Mesendoderm (in vitro differentiated cells): ENCODE measurements around the gene ZBED4.

Source experiments
- DNase-seq: peaks from one replicate; pipeline ENCODE4 v3.0.0; 2013
- H2AK5ac ChIP-seq: 2 replicates; pipeline ENCODE4 v1.6.1; 2013; ENCODE audit warnings: low read length, inconsistent platforms
- H2BK120ac ChIP-seq: 2 replicates; pipeline ENCODE4 v1.6.1; 2013; ENCODE audit warnings: low read depth, mild to moderate bottlenecking, low read length, moderate library complexity, mixed read lengths
- H2BK15ac ChIP-seq: replicated peaks from 2 replicates; pipeline ENCODE4 v1.6.1; 2013; ENCODE audit warnings: low read depth, mild to moderate bottlenecking, moderate library complexity
- H2BK5ac ChIP-seq: 2 replicates; pipeline ENCODE4 v1.6.1; 2013; ENCODE audit warnings: low read length, inconsistent platforms
- H3K18ac ChIP-seq: 2 replicates; pipeline ENCODE4 v1.6.1; 2013; ENCODE audit warnings: mild to moderate bottlenecking, low read length, mixed read lengths
- H3K23ac ChIP-seq: one replicate; pipeline ENCODE4 v1.6.1; 2013; ENCODE audit warnings: low read length
- H3K27ac ChIP-seq: 2 replicates; pipeline ENCODE4 v1.5.1; 2013; ENCODE audit warnings: low read depth, mild to moderate bottlenecking, inconsistent platforms, low read length, moderate library complexity
- H3K27me3 ChIP-seq: 2 replicates; pipeline ENCODE4 v1.6.1; 2013; ENCODE audit warnings: low read length, control low read depth, mild to moderate bottlenecking, inconsistent platforms; ENCODE audit not compliant: insufficient read depth, poor library complexity
- H3K36me3 ChIP-seq: 2 replicates; pipeline ENCODE4 v1.6.1; 2013; ENCODE audit warnings: low read length, inconsistent platforms; ENCODE audit not compliant: control insufficient read depth, insufficient read depth
- H3K4ac ChIP-seq: one replicate; pipeline ENCODE4 v1.6.1; 2013; ENCODE audit warnings: low read depth, mild to moderate bottlenecking, low read length, moderate library complexity
- H3K4me1 ChIP-seq: 2 replicates; pipeline ENCODE4 v1.6.1; 2013; ENCODE audit warnings: low read depth, low read length, inconsistent platforms; ENCODE audit not compliant: control insufficient read depth
- H3K4me2 ChIP-seq: 2 replicates; pipeline ENCODE4 v1.6.1; 2013; ENCODE audit warnings: low read length
- H3K4me3 ChIP-seq: 2 replicates; pipeline ENCODE4 v1.5.1; 2013; ENCODE audit warnings: mild to moderate bottlenecking, low read length
- H3K56ac ChIP-seq: one replicate; pipeline ENCODE4 v1.6.1; 2013; ENCODE audit warnings: low read length
- H3K79me1 ChIP-seq: 2 replicates; pipeline ENCODE4 v1.6.1; 2013; ENCODE audit warnings: low read length, inconsistent platforms
- H3K79me2 ChIP-seq: 2 replicates; pipeline ENCODE4 v1.6.1; 2013; ENCODE audit warnings: mild to moderate bottlenecking, low read length; ENCODE audit not compliant: control insufficient read depth, insufficient read depth
- H3K9ac ChIP-seq: 2 replicates; pipeline ENCODE4 v1.6.1; 2013; ENCODE audit warnings: low read length, inconsistent platforms
- H4K5ac ChIP-seq: one replicate; pipeline ENCODE4 v1.6.1; 2013; ENCODE audit warnings: low read length
- H4K8ac ChIP-seq: one replicate; pipeline ENCODE4 v1.6.1; 2013; ENCODE audit warnings: low read depth, mild to moderate bottlenecking, control low read depth, low read length, moderate library complexity
- WGBS: extraction: QIAGEN DNeasy Blood & Tissue Kit; methylation state at CpG from one replicate; pipeline ENCODE4 v1.1.7; 2013; ENCODE audit warnings: low lambda C conversion rate, missing lambda C conversion rate; ENCODE audit not compliant: insufficient coverage; ENCODE audit errors: extremely low coverage; 5-methylcytosine and 5-hydroxymethylcytosine counted together

The ZBED4 gene

DNA sequence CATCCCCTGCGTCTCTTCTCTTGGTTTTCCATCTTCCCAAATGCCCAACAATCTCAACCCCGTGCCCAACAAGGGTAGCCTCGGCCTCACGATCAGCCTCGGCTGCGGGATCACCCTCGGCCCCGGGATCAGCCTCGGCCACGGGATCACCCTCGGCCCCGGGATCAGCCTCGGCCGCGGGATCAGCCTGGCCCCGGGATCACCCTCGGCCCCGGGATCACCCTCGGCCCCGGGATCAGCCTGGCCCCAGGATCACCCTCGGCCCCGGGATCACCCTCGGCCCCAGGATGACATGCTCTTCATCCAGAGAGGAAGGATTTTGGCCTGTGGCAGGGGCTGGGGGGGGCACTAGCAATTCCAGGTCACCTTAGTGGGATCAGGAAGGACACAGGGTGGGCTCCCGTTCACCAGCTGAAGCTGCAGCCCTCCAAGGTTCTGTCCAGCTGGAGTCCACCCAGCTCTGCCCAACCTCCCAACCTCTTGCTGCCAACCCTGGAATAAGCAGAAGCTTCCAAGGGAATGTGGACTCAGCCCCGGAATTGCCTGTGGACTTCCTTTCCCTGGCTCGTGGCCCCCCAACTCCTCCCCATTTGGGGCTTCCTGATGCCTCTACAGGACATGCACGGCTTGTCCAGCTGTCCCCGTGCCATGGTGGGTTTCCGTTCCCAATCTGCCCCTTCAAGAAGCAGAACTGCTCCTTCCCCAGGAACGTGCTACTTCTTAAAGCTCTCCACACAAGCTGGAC lies 58.4 kb downstream of the ZBED4 start:
- Histone ChIP-seq H2AK5ac (no peak overlapping the region), H3K4me3 (no peak overlapping the region), H3K4me1 (no peaks in the 10 kb centered on the region), H3K4ac (no peak overlapping the region), H3K27me3 (no peaks in the 10 kb centered on the region), H2BK120ac (no peak overlapping the region), H2BK15ac (no peak overlapping the region), H4K5ac (no peak overlapping the region), H2BK5ac (no peak overlapping the region), H3K56ac (no peak overlapping the region), H3K23ac (no peak overlapping the region), H3K36me3 (no peaks in the 10 kb centered on the region), H3K18ac (no peak overlapping the region), H4K8ac (no peak overlapping the region), H3K79me2 (no peaks in the 10 kb centered on the region), H3K4me2 (no peak overlapping the region), H3K27ac (no peak overlapping the region), H3K79me1 (peaks cover 5% of the 10 kb centered on the region), H3K9ac (no peak overlapping the region)
- no CpG with 5 or more reads among the region's 30 CpGs for WGBS
- DNase-seq, result no peak

DNA sequence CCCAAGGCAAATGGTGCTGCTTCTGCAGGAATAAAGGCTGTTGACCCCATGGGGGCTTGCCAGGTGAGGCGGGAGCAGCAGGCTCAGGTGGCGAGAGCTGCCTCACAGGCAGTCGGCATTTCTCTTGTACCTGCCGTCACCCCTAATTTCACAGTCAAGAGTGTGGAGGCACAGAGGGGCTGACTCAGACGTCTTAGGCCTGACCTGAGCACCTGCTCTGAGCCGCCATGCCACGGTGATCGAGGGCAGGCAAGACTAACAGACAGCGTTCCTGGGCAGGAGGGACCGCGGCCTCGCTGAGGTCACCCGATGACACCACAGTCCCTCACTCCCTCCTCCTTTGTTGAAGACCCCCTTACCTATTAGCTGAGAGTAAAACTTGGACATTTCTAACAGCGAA lies 59.4 kb downstream of the ZBED4 start:
- H3K56ac ChIP-seq, result no peak overlapping the region
- peaks cover 6% of the 10 kb centered on the region for H3K79me1 ChIP-seq
- no peak overlapping the region for H4K5ac ChIP-seq
- H3K36me3 ChIP-seq, result no peaks in the 10 kb centered on the region
- no peak overlapping the region for H3K4me2 ChIP-seq
- no CpG with 5 or more reads among the region's 14 CpGs for WGBS
- H3K9ac ChIP-seq, result no peak overlapping the region
- no peak for DNase-seq
- no peak overlapping the region for H2BK120ac ChIP-seq
- H2BK5ac ChIP-seq, result no peak overlapping the region
- no peaks in the 10 kb centered on the region for H3K4me1 ChIP-seq
- no peak overlapping the region for H3K18ac ChIP-seq
- no peak overlapping the region for H3K4me3 ChIP-seq
- no peak overlapping the region for H2AK5ac ChIP-seq
- no peaks in the 10 kb centered on the region for H3K79me2 ChIP-seq
- no peaks in the 10 kb centered on the region for H3K27me3 ChIP-seq
- H2BK15ac ChIP-seq, result no peak overlapping the region
- H3K4ac ChIP-seq, result no peak overlapping the region
- no peak overlapping the region for H3K27ac ChIP-seq
- H4K8ac ChIP-seq, result no peak overlapping the region
- no peak overlapping the region for H3K23ac ChIP-seq

DNA sequence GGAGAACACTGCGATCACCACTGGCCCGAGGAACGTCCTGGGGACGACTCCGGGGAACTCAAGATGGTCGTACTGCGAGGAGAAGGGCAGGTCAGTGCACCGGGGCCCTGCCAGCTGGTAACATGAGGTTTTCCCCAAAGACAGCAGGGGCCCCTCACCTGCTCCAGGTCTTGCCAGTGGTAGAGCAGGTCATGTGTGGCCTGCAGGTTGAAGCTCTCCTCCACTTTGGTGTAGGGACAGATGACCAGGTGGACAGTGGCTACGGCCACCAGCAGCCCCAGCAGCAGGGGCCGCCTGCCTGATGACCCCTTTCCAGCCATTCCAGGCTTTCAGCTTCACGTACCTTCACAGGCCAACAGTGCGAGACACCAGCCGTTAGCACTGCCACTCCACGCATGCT lies 59.8 kb downstream of the ZBED4 start:
- Histone ChIP-seq H3K27ac (no peak overlapping the region), H2AK5ac (no peak overlapping the region), H3K23ac (no peak overlapping the region), H3K9ac (no peak overlapping the region), H3K36me3 (no peaks in the 10 kb centered on the region), H3K56ac (no peak overlapping the region), H3K79me1 (peaks cover 6% of the 10 kb centered on the region), H3K79me2 (no peaks in the 10 kb centered on the region), H3K18ac (no peak overlapping the region), H3K4me3 (no peak overlapping the region), H3K4ac (no peak overlapping the region), H2BK120ac (no peak overlapping the region), H2BK5ac (no peak overlapping the region), H3K4me1 (no peaks in the 10 kb centered on the region), H4K8ac (no peak overlapping the region), H3K4me2 (no peak overlapping the region), H4K5ac (no peak overlapping the region), H3K27me3 (no peaks in the 10 kb centered on the region), H2BK15ac (no peak overlapping the region)
- DNase-seq, result no peak
- no CpG with 5 or more reads among the region's 14 CpGs for WGBS

DNA sequence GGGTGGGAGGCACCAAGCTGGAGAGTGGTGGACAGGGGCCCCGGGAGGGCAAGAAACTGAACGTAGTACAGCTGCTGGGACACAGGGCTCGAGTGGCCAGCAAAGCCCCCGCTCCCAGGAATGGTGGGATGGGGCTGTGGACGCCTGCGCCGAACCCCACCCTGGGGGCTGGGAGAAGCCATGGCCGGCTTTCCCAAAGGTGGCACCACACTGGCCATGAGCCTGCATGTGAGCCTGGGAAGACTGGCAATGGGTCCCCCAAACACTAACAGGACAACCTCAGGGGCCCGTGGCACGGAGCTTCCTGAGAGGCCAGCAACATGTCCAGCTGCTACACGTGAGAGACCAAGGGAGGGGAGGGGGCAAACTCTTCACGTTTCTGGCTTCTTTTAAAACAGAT lies 60.6 kb downstream of the ZBED4 start:
- no peak overlapping the region for H3K27ac ChIP-seq
- no peak overlapping the region for H3K4me3 ChIP-seq
- DNase-seq, result no peak
- no peak overlapping the region for H3K18ac ChIP-seq
- no peak overlapping the region for H2AK5ac ChIP-seq
- H3K9ac ChIP-seq, result no peak overlapping the region
- no peak overlapping the region for H2BK120ac ChIP-seq
- H3K4ac ChIP-seq, result no peak overlapping the region
- H4K5ac ChIP-seq, result no peak overlapping the region
- no peaks in the 10 kb centered on the region for H3K36me3 ChIP-seq
- no peak overlapping the region for H3K23ac ChIP-seq
- H3K4me2 ChIP-seq, result no peak overlapping the region
- no peak overlapping the region for H3K56ac ChIP-seq
- H2BK15ac ChIP-seq, result no peak overlapping the region
- no peaks in the 10 kb centered on the region for H3K79me2 ChIP-seq
- no peaks in the 10 kb centered on the region for H3K27me3 ChIP-seq
- no peak overlapping the region for H2BK5ac ChIP-seq
- no CpG with 5 or more reads among the region's 12 CpGs for WGBS
- H4K8ac ChIP-seq, result no peak overlapping the region
- no peaks in the 10 kb centered on the region for H3K4me1 ChIP-seq
- H3K79me1 ChIP-seq, result peaks cover 6% of the 10 kb centered on the region

DNA sequence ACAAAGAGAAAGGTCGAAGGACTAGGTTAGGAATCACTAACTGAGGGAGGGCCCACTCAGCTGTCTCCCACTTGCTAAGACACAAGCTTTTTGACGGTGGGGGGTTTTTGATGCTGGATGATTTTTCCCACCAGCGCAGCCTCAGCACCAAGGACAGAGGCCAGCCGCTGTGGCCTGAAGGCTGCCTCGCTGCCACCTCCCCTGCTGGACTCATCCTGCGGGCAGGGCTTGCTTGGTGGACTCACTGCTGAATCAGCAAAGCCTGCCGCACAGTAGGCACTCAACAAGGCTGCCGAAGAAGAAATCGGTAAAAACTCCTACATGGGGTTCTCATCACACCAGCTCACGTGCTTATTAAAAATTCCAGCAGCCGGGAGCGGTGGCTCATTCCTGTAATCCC lies 62.0 kb downstream of the ZBED4 start:
- Histone ChIP-seq H4K8ac (no peak overlapping the region), H3K79me1 (peaks cover 6% of the 10 kb centered on the region), H2BK15ac (no peak overlapping the region), H3K36me3 (peaks cover 4% of the 10 kb centered on the region), H3K4me3 (no peak overlapping the region), H3K27ac (no peak overlapping the region), H3K9ac (no peak overlapping the region), H2BK5ac (no peak overlapping the region), H3K4me2 (no peak overlapping the region), H2AK5ac (no peak overlapping the region), H3K4ac (no peak overlapping the region), H3K79me2 (no peaks in the 10 kb centered on the region), H3K18ac (no peak overlapping the region), H4K5ac (no peak overlapping the region), H3K23ac (no peak overlapping the region), H3K4me1 (no peaks in the 10 kb centered on the region), H2BK120ac (no peak overlapping the region), H3K27me3 (no peaks in the 10 kb centered on the region), H3K56ac (no peak overlapping the region)
- DNase-seq, result peak; percentile 47
- WGBS, result no CpG with 5 or more reads among the region's 12 CpGs

DNA sequence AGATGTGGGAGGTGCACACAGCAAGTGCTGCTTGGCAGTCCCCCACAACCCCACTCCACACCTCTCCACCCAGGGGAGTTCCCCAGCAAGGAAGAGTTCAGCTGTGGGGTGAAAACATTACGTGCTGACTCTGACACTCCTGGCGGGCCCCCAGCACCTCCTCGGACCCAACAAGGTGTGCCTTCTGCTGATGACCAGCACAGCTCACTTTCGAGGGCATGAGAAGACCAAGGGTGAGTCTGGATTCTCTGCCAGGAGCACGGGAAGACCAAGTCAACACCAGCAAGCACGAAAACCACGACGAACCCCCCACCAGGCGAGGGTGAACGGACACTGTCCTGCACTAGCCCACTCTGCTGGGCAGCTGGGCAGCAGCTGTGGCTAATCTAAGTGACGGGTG lies 63.2 kb downstream of the ZBED4 start:
- Histone ChIP-seq H3K79me2 (no peaks in the 10 kb centered on the region), H3K4ac (no peak overlapping the region), H3K79me1 (peaks cover 6% of the 10 kb centered on the region), H4K8ac (no peak overlapping the region), H3K4me2 (no peak overlapping the region), H3K4me1 (no peaks in the 10 kb centered on the region), H3K27ac (no peak overlapping the region), H2BK120ac (no peak overlapping the region), H2BK5ac (no peak overlapping the region), H3K36me3 (peaks cover 7% of the 10 kb centered on the region), H3K56ac (peak overlapping the region; percentile 97), H3K27me3 (no peaks in the 10 kb centered on the region), H3K4me3 (no peak overlapping the region), H3K18ac (no peak overlapping the region), H2BK15ac (no peak overlapping the region), H4K5ac (no peak overlapping the region), H3K9ac (peak overlapping the region; percentile 95), H3K23ac (no peak overlapping the region), H2AK5ac (no peak overlapping the region)
- no peak for DNase-seq
- WGBS, result no CpG with 5 or more reads among the region's 11 CpGs
